D721Med (cell line): Measurements from ENCODE around the gene BTBD18.

ENCODE experiments used
- DNase-seq: peaks from one replicate; pipeline ENCODE4 v3.0.0; 2011; ENCODE audit warnings: low spot score; ENCODE audit not compliant: insufficient read length
- FAIRE-seq: peaks from 2 replicates; lab custom pipeline; 2011; peaks lifted over from hg19 to GRCh38; lab: Jason Lieb, UNC
- CTCF ChIP-seq: IDR thresholded peaks from 2 replicates; pipeline ENCODE4 v1.5.1; 2012; ENCODE audit warnings: mild to moderate bottlenecking, control low read depth; ENCODE audit not compliant: insufficient read depth; ENCODE audit errors: missing control alignments

Gene BTBD18

GRCh38 chr11:57699813-57700212, 51.8 kb downstream of the BTBD18 start:
- no peak for TF ChIP-seq CTCF
- no peak for FAIRE-seq
- no peak for DNase-seq

GRCh38 chr11:57698843-57699365, 52.7 kb downstream of the BTBD18 start:
- no peak for FAIRE-seq
- no peak for TF ChIP-seq CTCF
- DNase-seq: no peak
